ENCODE results near the gene NR2C2.

Gene NR2C2

GRCh38 chr3:15049584-15049983 is 102.2 kb downstream of the NR2C2 start:
- no peak for DNase-seq (ENCODE audit: low read depth)
- no peak overlapping the region for H3K4me3 ChIP-seq (ENCODE audit: low read depth, low read length)
- no peak for TF ChIP-seq CTCF (IDR thresholded peaks at IDR 0.05; ENCODE audit: insufficient read depth, low read depth, low read length, missing control alignments)

GRCh38 chr3:15050405-15051092 is 103.2 kb downstream of the NR2C2 start:
- no peak for TF ChIP-seq CTCF (IDR thresholded peaks at IDR 0.05; ENCODE audit: insufficient read depth, low read depth, low read length, missing control alignments)
- H3K4me3 ChIP-seq (ENCODE audit: low read depth, low read length) = no peak overlapping the region
- peak; percentile 88 for DNase-seq (ENCODE audit: low read depth)

- no peak overlapping the region for H3K4me3 ChIP-seq (ENCODE audit: low read depth, low read length)
- peak; percentile 70 for DNase-seq (ENCODE audit: low read depth)
- TF ChIP-seq CTCF (IDR thresholded peaks at IDR 0.05; ENCODE audit: insufficient read depth, low read depth, low read length, missing control alignments) = peak; percentile 77
Measured at GRCh38 chr3:15051531-15051930, 104.1 kb downstream of the NR2C2 start.

GRCh38 chr3:15052335-15053242 is 105.2 kb downstream of the NR2C2 start:
- TF ChIP-seq CTCF (IDR thresholded peaks at IDR 0.05; ENCODE audit: insufficient read depth, low read depth, low read length, missing control alignments) = no peak
- no peak for DNase-seq (ENCODE audit: low read depth)
- no peak overlapping the region for H3K4me3 ChIP-seq (ENCODE audit: low read depth, low read length)

GRCh38 chr3:15053541-15053940 is 106.2 kb downstream of the NR2C2 start:
- DNase-seq (ENCODE audit: low read depth) = no peak
- no peak overlapping the region for H3K4me3 ChIP-seq (ENCODE audit: low read depth, low read length)
- TF ChIP-seq CTCF (IDR thresholded peaks at IDR 0.05; ENCODE audit: insufficient read depth, low read depth, low read length, missing control alignments) = no peak

GRCh38 chr3:15055019-15055557 is 107.7 kb downstream of the NR2C2 start:
- TF ChIP-seq CTCF (IDR thresholded peaks at IDR 0.05; ENCODE audit: insufficient read depth, low read depth, low read length, missing control alignments) = no peak
- DNase-seq (ENCODE audit: low read depth) = peak; percentile 73
- H3K4me3 ChIP-seq (ENCODE audit: low read depth, low read length) = no peak overlapping the region

Data from GM12865 (cell line).